Fibroblast of mammary gland (primary cell): Measurements from ENCODE around the gene CCDC39.
A peak's percentile ranks its signal among the peaks of the same experiment; 100 is the strongest.

Experiments used
- DNase-seq: peaks from one replicate; pipeline ENCODE4 v3.0.0-alpha.2; 2010; ENCODE audit warnings: low read depth
- H3K4me3 ChIP-seq: 2 replicates; pipeline ENCODE4 v1.5.1; 2011; ENCODE audit warnings: low read depth, mild to moderate bottlenecking, low read length, moderate library complexity; ENCODE audit not compliant: control insufficient read depth
- CTCF ChIP-seq: conservative IDR thresholded peaks from 2 replicates; pipeline ENCODE4 v1.5.1; 2011; ENCODE audit warnings: low read depth, low read length, inconsistent platforms; ENCODE audit not compliant: control insufficient read depth, insufficient read depth

The CCDC39 gene

GRCh38 chr3:180698760-180699270 is 19.5 kb upstream of the CCDC39 start:
- TF ChIP-seq CTCF = no peak
- DNase-seq = no peak

GRCh38 chr3:180694321-180694720 is 15.0 kb upstream of the CCDC39 start:
- DNase-seq = no peak
- H3K4me3 ChIP-seq = no peak overlapping the region
- TF ChIP-seq CTCF = no peak

More at GRCh38 chr3:180698760-180699270, 19.5 kb upstream of the CCDC39 start:
- H3K4me3 ChIP-seq = no peak overlapping the region

GRCh38 chr3:180693656-180694055 is 14.4 kb upstream of the CCDC39 start:
- DNase-seq = no peak
- H3K4me3 ChIP-seq = no peak overlapping the region
- TF ChIP-seq CTCF = no peak

GRCh38 chr3:180690061-180690460 is 10.8 kb upstream of the CCDC39 start:
- TF ChIP-seq CTCF = peak; percentile 21
- no peak overlapping the region for H3K4me3 ChIP-seq
- no peak for DNase-seq

- no peak for DNase-seq
- TF ChIP-seq CTCF = no peak
- no peak overlapping the region for H3K4me3 ChIP-seq
Measured at GRCh38 chr3:180684807-180685206, 5.5 kb upstream of the CCDC39 start.

- H3K4me3 ChIP-seq = no peak overlapping the region
- TF ChIP-seq CTCF = no peak
- DNase-seq = no peak
Measured at GRCh38 chr3:180683816-180684215, 4.5 kb upstream of the CCDC39 start.

- peak; percentile 64 for TF ChIP-seq CTCF
- peak overlapping the region; percentile 78 for H3K4me3 ChIP-seq
- peak; percentile 43 for DNase-seq
Measured at GRCh38 chr3:180680097-180680430, 775 bp upstream of the CCDC39 start.
